Panc1 (cell line): ENCODE data around the gene DDX46. TPM values are rescaled to one million over a fixed set of nuclear protein-coding genes. Genes with fewer than 3 reads are reported as not detected.
"Not testable (repeated sequence)": the region's sequence is repeated elsewhere in the genome, so short reads cannot be mapped to it uniquely, and the experiment has no call there.

Experiments used
- ATAC-seq: fragments of 200-7000 bp; cut with Tn5 transposase; 2 replicates; pipeline ENCODE4 v1.9.1; 2020; ENCODE audit warnings: mild to moderate bottlenecking, moderate library complexity
- BruUV-seq: library from RNA; stranded (reverse); fragments of 400-500 nt; replicated peaks from 2 replicates; lab custom pipeline; 2021; lab: Mats Ljungman, UMichigan
- CTCF ChIA-PET: fragments of 300-600 bp; sonication (Branson Sonifier 250); formaldehyde crosslinking; loops from one replicate; lab custom pipeline; 2022; ENCODE audit warnings: antibody characterized with exemption; lab: Charles Lee
- POLR2A ChIA-PET: fragments of 300-600 bp; sonication (Branson Sonifier 250); formaldehyde crosslinking; loops from one replicate; lab custom pipeline; 2022; ENCODE audit warnings: antibody characterized with exemption; lab: Charles Lee
- DNase-seq: peaks from one replicate; pipeline ENCODE4 v3.0.0-alpha.2; 2010; ENCODE audit warnings: low read depth, low spot score
- H3K27ac ChIP-seq: 2 replicates; pipeline ENCODE4 v1.5.1; 2011; ENCODE audit warnings: mild to moderate bottlenecking, low read length, inconsistent platforms
- H3K27me3 ChIP-seq: fragments of 200-500 bp; sonication (Bioruptor generic); 2 replicates; pipeline ENCODE4 v1.6.0; 2014; ENCODE audit warnings: low read length, inconsistent platforms; ENCODE audit not compliant: control insufficient read depth, insufficient read depth
- H3K36me3 ChIP-seq: fragments of 200-500 bp; sonication (Bioruptor generic); 2 replicates; pipeline ENCODE4 v1.5.1; 2014; ENCODE audit warnings: inconsistent platforms, mild to moderate bottlenecking, low read length, moderate library complexity; ENCODE audit not compliant: control insufficient read depth, insufficient read depth
- H3K4me1 ChIP-seq: 2 replicates; pipeline ENCODE4 v1.5.1; 2011; ENCODE audit warnings: inconsistent platforms, mild to moderate bottlenecking, low read length, moderate library complexity; ENCODE audit not compliant: control insufficient read depth, insufficient read depth
- H3K4me3 ChIP-seq, 2 experiments: 2 replicates each; pipeline ENCODE4 v1.5.1; 2011 to 2012; ENCODE audit warnings: low read depth in 2 of 2, low read length in 2 of 2, mild to moderate bottlenecking in 2 of 2, inconsistent platforms in 1 of 2, moderate library complexity in 1 of 2
- H3K9me3 ChIP-seq: fragments of 200-500 bp; sonication (Bioruptor generic); 2 replicates; pipeline ENCODE4 v1.5.1; 2014; ENCODE audit warnings: low read depth, mild to moderate bottlenecking, inconsistent platforms, low read length, moderate library complexity; ENCODE audit not compliant: control insufficient read depth, insufficient read depth
- CTCF ChIP-seq: fragments of 450-650 bp; IDR thresholded peaks from 2 replicates; pipeline ENCODE4 v1.5.1; 2017; ENCODE audit warnings: mild to moderate bottlenecking
- POLR2AphosphoS5 ChIP-seq: IDR thresholded peaks from 2 replicates; pipeline ENCODE4 v1.6.1; 2012; ENCODE audit warnings: mild to moderate bottlenecking, low read depth, low read length, moderate library complexity
- REST ChIP-seq, 2 experiments: IDR thresholded peaks; 2 replicates each; pipeline ENCODE4 v1.6.1; 2011 to 2012; ENCODE audit warnings: low read depth in 2 of 2, control low read depth in 1 of 2, low read length in 1 of 2, mild to moderate bottlenecking in 1 of 2, moderate library complexity in 1 of 2; ENCODE audit not compliant: insufficient read depth in 1 of 2
- SIN3A ChIP-seq: IDR thresholded peaks from 2 replicates; pipeline ENCODE4 v1.6.1; 2012; ENCODE audit warnings: low read depth, mild to moderate bottlenecking, low read length, moderate library complexity, borderline replicate concordance; ENCODE audit not compliant: insufficient read depth
- TCF7L2 ChIP-seq: IDR thresholded peaks from 2 replicates; pipeline ENCODE4 v1.6.1; 2011; ENCODE audit warnings: mild to moderate bottlenecking, low read depth, low read length, inconsistent platforms
- in situ Hi-C: cut with HindIII; loops from 2 replicates; pipeline ENCODE4 v1.10.0; 2016; ENCODE audit warnings: low sequenced_read_pairs, low pct_unique_long_range_greater_than_20kb
- intact Hi-C: fragments of 100-400 bp; cut with micrococcal nuclease; formaldehyde crosslinking; loops from one replicate; pipeline ENCODE4 v1.10.0; 2022; ENCODE audit not compliant: unreplicated experiment
- total RNA-seq: library from RNA; stranded (reverse); gene quantifications from one replicate; pipeline ENCODE4 v1.2.1, GENCODE V29; 2021; ENCODE audit not compliant: unreplicated experiment

Gene DDX46
- total RNA-seq, 1 experiment from 2014 or later, result 90.8 TPM

- POLR2A ChIA-PET, result no interaction called here
- Histone ChIP-seq H3K4me3 (no peak overlapping the region), H3K27ac (no peak overlapping the region), H3K27me3 (no peaks in the 10 kb centered on the region), H3K9me3 (no peaks in the 10 kb centered on the region), H3K36me3 (peaks cover 9% of the 10 kb centered on the region; the same call in 1 of the 2 replicates), H3K4me1 (no peaks in the 10 kb centered on the region)
- no peak for ATAC-seq
- DNase-seq, result no peak
- CTCF ChIA-PET, result no interaction called here
- intact Hi-C loops (no loop called here), in situ Hi-C loops (no loop called here)
- no TSS peak for BruUV-seq
- no peak for TF ChIP-seq TCF7L2
- TF ChIP-seq SIN3A, result no peak
- no peak for TF ChIP-seq CTCF
- TF ChIP-seq REST (IDR thresholded peaks at IDR 0.05; ENCODE audit: insufficient read depth in 1 of 2, low read depth in 2 of 2, low read length in 1 of 2), result no peak
- TF ChIP-seq POLR2AphosphoS5, result no peak
These were observed 77.0 kb downstream of the DDX46 start for GRCh38 chr5:134835623-134836022.

- ChIA-PET POLR2A (interaction anchor here (0.6 kb wide), 1 partner anchor 40 kb away, joined by 7 read pairs; no protein-coding TSS in a partner anchor), CTCF (no interaction called here)
- Histone ChIP-seq H3K9me3 (no peaks in the 10 kb centered on the region), H3K27me3 (no peaks in the 10 kb centered on the region), H3K27ac (no peak overlapping the region), H3K4me3 (no peak overlapping the region), H3K36me3 (0 out of 2 replicates have a peak, but pooled peaks cover 3% of the 10 kb centered on the region), H3K4me1 (no peaks in the 10 kb centered on the region)
- in situ Hi-C loops, result no loop called here
- no TSS peak for BruUV-seq
- intact Hi-C loops, result no loop called here
- no peak for ATAC-seq
- no peak for TF ChIP-seq SIN3A
- TF ChIP-seq REST (IDR thresholded peaks at IDR 0.05; ENCODE audit: insufficient read depth in 1 of 2, low read depth in 2 of 2, low read length in 1 of 2), result no peak
- TF ChIP-seq CTCF, result no peak
- no peak for DNase-seq
These were observed 79.1 kb downstream of the DDX46 start for GRCh38 chr5:134837530-134838181.

- H3K4me3 ChIP-seq, intact Hi-C loops, DNase-seq, CTCF ChIA-PET, H3K4me1 ChIP-seq, ATAC-seq, H3K36me3 ChIP-seq, BruUV-seq, H3K27me3 ChIP-seq, in situ Hi-C loops, H3K27ac ChIP-seq, H3K9me3 ChIP-seq: not testable (repeated sequence)
- POLR2A ChIA-PET, result interaction anchor here (0.6 kb wide), 1 partner anchor 41 kb away, joined by 7 read pairs; no protein-coding TSS in a partner anchor
These were observed 79.8 kb downstream of the DDX46 start for GRCh38 chr5:134838361-134838760.
